AG09309 (cell line): ENCODE measurements around the gene AKT1.
"Not testable (repeated sequence)": the region's sequence is repeated elsewhere in the genome, so short reads cannot be mapped to it uniquely, and the experiment has no call there.

Source experiments
- DNase-seq: peaks from one replicate; pipeline ENCODE4 v3.0.0-alpha.2; 2010; ENCODE audit warnings: low read depth
- H3K4me3 ChIP-seq: 2 replicates; pipeline ENCODE4 v1.5.1; 2011; ENCODE audit warnings: mild to moderate bottlenecking, low read depth, low read length, moderate library complexity; ENCODE audit not compliant: control insufficient read depth
- CTCF ChIP-seq: IDR thresholded peaks from 2 replicates; pipeline ENCODE4 v1.5.1; 2011; ENCODE audit warnings: mild to moderate bottlenecking, low read depth, low read length, inconsistent platforms; ENCODE audit not compliant: insufficient read depth, control insufficient read depth; ENCODE audit errors: missing control alignments

The AKT1 gene

GRCh38 chr14:104755621-104756020 lies 39.9 kb downstream of the AKT1 start:
- no peak overlapping the region for H3K4me3 ChIP-seq
- no peak for DNase-seq
- TF ChIP-seq CTCF, result no peak

GRCh38 chr14:104754213-104754851 lies 41.2 kb downstream of the AKT1 start:
- TF ChIP-seq CTCF, result no peak
- no peak for DNase-seq
- H3K4me3 ChIP-seq, result peak overlapping the region; percentile 91

- H3K4me3 ChIP-seq, result peak overlapping the region; percentile 91
- TF ChIP-seq CTCF, result no peak
- no peak for DNase-seq
Observed at GRCh38 chr14:104753528-104754212, 41.9 kb downstream of the AKT1 start.

GRCh38 chr14:104752735-104753527 lies 42.6 kb downstream of the AKT1 start, which contains the start of gene SIVA1:
SIVA1 (plus strand) TSS chr14:104753147; CDS start chr14:104753202, 55 bp downstream.
- TF ChIP-seq CTCF, result no peak
- DNase-seq, result peak; percentile 91
- H3K4me3 ChIP-seq, result peak within 1 kb of the TSS; percentile 91

- DNase-seq, result no peak
- TF ChIP-seq CTCF, result no peak
- peak overlapping the region; percentile 91 for H3K4me3 ChIP-seq
Observed at GRCh38 chr14:104752423-104752734, 43.2 kb downstream of the AKT1 start.

GRCh38 chr14:104751539-104752422 lies 43.8 kb downstream of the AKT1 start:
- no peak for TF ChIP-seq CTCF
- DNase-seq, result no peak
- H3K4me3 ChIP-seq, result peak overlapping the region; percentile 91

GRCh38 chr14:104750753-104751057 lies 44.8 kb downstream of the AKT1 start:
- DNase-seq, H3K4me3 ChIP-seq: not testable (repeated sequence)
